AG04450 (cell line): ENCODE data around the gene MS4A4A. TPM values are rescaled to one million over a fixed set of nuclear protein-coding genes. Genes with fewer than 3 reads are reported as not detected.

ENCODE experiments used
- CTCF ChIA-PET: fragments of 300-600, 350-600 bp; formaldehyde crosslinking; extraction: SDS; loops from one replicate; lab custom pipeline; 2022; ENCODE audit warnings: antibody characterized with exemption, inconsistent platforms; lab: Charles Lee
- POLR2A ChIA-PET: fragments of 350-600 bp; formaldehyde crosslinking; extraction: SDS; loops from one replicate; lab custom pipeline; 2021; ENCODE audit warnings: antibody characterized with exemption, inconsistent platforms; lab: Yijun Ruan, JAX
- DNase-seq: peaks from one replicate; pipeline ENCODE4 v3.0.0-alpha.2; 2011; ENCODE audit warnings: low read depth, low spot score
- H3K27ac ChIP-seq: one replicate; pipeline ENCODE4 v1.5.1; 2012; ENCODE audit warnings: low read depth, low read length, control low read depth
- H3K27me3 ChIP-seq: one replicate; pipeline ENCODE4 v1.6.0; 2012; ENCODE audit warnings: low read length; ENCODE audit not compliant: control insufficient read depth, insufficient read depth
- H3K4me3 ChIP-seq: 2 replicates; pipeline ENCODE4 v1.5.1; 2011; ENCODE audit warnings: mild to moderate bottlenecking, low read depth, low read length, control low read depth
- H3K9me3 ChIP-seq: 2 replicates; pipeline ENCODE4 v1.5.1; 2012; ENCODE audit warnings: low read length; ENCODE audit not compliant: control insufficient read depth, insufficient read depth
- polyA plus RNA-seq: library from polyadenylated mRNA; depleted of rRNA; stranded (reverse); fragments of >200 nt; gene quantifications from 2 replicates; pipeline ENCODE4 v1.2.3, GENCODE V29; 2011
- TF ChIP-seq, protein P1 (sequence below): IDR thresholded peaks from 2 replicates; pipeline ENCODE4 v1.5.1; 2011; ENCODE audit warnings: low read depth, low read length, control low read depth, inconsistent platforms

Gene MS4A4A
- polyA plus RNA-seq, 1 experiment = not detected

DNA sequence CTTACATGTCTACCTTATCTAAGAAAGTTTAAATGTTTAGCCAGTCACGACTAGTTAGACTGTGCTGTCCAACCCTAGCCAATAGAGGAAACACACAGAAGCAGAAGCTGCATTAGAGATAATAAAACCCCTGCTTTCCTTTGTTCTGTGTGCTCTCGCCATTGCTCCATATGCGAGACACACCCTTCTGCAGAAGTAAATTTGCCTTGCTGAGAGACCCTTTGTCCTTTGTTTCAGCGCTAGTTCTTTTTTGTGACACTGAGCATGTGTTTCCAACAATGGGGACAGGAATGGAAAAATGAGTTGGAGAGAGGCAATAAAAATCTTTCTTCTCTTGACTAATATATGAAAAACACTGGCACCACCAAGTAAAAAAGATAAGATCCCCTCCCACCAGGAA lies 19.5 kb upstream of the MS4A4A start:
- Histone ChIP-seq H3K27me3 (no peaks in the 10 kb centered on the region), H3K4me3 (no peak overlapping the region), H3K9me3 (no peaks in the 10 kb centered on the region), H3K27ac (no peak overlapping the region)
- TF ChIP-seq, protein P1, sequence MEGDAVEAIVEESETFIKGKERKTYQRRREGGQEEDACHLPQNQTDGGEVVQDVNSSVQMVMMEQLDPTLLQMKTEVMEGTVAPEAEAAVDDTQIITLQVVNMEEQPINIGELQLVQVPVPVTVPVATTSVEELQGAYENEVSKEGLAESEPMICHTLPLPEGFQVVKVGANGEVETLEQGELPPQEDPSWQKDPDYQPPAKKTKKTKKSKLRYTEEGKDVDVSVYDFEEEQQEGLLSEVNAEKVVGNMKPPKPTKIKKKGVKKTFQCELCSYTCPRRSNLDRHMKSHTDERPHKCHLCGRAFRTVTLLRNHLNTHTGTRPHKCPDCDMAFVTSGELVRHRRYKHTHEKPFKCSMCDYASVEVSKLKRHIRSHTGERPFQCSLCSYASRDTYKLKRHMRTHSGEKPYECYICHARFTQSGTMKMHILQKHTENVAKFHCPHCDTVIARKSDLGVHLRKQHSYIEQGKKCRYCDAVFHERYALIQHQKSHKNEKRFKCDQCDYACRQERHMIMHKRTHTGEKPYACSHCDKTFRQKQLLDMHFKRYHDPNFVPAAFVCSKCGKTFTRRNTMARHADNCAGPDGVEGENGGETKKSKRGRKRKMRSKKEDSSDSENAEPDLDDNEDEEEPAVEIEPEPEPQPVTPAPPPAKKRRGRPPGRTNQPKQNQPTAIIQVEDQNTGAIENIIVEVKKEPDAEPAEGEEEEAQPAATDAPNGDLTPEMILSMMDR = no peak
- ChIA-PET CTCF (interaction anchor here (1.2 kb wide), 1 partner anchor 10 kb away, joined by 4 read pairs; no protein-coding TSS in a partner anchor), POLR2A (no interaction called here)
- no peak for DNase-seq

DNA sequence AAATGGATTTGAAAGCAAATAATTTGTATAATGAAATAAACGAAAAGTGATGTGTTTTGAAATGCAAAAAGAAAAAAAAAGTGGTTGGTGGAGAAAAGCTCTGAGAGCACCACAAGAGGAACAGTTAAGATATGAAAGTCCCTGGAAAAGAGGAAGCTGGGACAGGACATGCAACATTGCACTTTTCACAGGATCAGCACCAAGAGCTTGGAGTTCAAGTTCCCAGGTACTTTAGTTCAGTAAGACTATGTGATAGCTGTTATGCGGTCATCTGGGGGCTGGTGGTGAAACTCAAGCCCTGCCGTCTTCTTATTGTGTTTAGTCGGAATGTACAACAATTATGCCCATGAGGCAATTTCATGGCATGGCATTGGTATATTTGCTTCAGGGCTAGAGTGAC lies 17.1 kb upstream of the MS4A4A start:
- DNase-seq = no peak

DNA sequence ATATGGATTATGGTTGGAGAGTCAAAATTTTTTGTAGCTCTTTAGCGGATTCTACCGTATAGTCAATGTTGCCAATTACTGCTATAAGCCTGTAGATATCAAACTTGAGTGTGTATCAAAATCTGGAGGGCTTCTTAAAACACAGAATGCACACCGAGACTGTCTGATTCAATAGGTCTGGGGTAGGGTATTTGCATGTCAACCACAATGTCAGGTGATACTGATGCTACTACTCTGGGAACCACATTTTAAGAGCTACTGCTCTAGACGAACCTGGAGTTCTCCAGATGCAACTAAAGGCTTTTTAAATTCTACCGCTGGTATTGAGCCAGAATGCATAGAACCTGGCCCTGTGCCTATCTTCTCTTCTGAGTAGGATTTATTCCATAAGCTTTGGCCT lies 15.8 kb upstream of the MS4A4A start:
- ChIA-PET CTCF (interaction anchor here (1.3 to 1.7 kb wide), 2 partner anchors 13 kb away, joined by 4 to 10 read pairs; no protein-coding TSS in a partner anchor), POLR2A (no interaction called here)
- TF ChIP-seq, protein P1 = no peak
- H3K4me3 ChIP-seq = no peak overlapping the region
- no peaks in the 10 kb centered on the region; the same call in 1 of the 2 replicates for H3K9me3 ChIP-seq
- H3K27ac ChIP-seq = no peak overlapping the region
- DNase-seq = no peak
- H3K27me3 ChIP-seq = no peaks in the 10 kb centered on the region

More for the DNA sequence above, 17.1 kb upstream of the MS4A4A start:
- POLR2A ChIA-PET = no interaction called here
- Histone ChIP-seq H3K27me3 (no peaks in the 10 kb centered on the region), H3K27ac (no peak overlapping the region), H3K9me3 (no peaks in the 10 kb centered on the region), H3K4me3 (no peak overlapping the region)
- CTCF ChIA-PET = interaction anchor here (1.7 kb wide), 1 partner anchor 12 kb away, joined by 4 read pairs; no protein-coding TSS in a partner anchor
- TF ChIP-seq, protein P1 = no peak

DNA sequence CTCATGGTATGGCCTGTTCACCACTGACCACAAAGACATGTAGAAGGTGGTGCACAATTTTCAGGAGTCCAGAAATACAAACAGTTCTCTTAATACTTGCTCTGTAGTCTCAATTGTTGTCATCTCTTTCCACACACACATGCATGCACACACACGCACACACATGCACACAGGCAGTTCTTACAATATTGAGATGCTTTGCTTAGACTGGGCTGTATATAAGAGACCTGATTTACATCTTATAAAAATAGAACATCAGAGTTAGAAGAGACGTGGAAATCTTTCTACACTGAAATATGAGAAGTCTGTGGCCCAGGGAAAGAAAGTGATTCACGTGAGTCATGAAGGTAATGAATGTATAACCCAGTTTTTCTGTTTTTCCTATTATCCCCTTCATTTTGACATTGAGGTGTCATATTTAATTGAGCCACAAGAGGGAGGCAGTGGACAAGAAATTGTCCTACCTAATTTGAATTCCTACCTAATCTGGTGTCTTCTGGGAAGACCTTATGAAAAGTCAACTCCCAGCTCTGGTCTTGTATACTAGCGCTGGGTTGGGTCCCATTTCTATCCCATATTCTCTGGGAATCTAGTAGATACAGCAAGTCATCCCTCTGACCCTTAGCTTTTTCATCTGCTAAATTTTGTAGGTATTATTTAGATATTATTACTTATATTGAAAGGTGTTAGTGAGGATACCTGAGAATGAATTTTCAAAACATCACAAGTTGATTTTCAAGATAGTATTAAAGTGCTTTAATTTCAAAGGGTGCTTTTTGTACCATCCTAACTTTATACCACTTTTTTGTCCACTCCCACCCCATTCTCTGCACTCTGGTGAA lies 14.9 kb upstream of the MS4A4A start:
- no peaks in the 10 kb centered on the region for H3K27me3 ChIP-seq
- no peak overlapping the region for H3K4me3 ChIP-seq
- TF ChIP-seq, protein P1 = peak; percentile 64
- POLR2A ChIA-PET = no interaction called here
- H3K9me3 ChIP-seq = no peaks in the 10 kb centered on the region; the same call in 1 of the 2 replicates
- DNase-seq = no peak
- H3K27ac ChIP-seq = no peak overlapping the region
- CTCF ChIA-PET = interaction anchor here (0.6 to 1.3 kb wide), 4 partner anchors 14 to 1109 kb away, joined by 3 to 10 read pairs (median 5); no protein-coding TSS in a partner anchor

DNA sequence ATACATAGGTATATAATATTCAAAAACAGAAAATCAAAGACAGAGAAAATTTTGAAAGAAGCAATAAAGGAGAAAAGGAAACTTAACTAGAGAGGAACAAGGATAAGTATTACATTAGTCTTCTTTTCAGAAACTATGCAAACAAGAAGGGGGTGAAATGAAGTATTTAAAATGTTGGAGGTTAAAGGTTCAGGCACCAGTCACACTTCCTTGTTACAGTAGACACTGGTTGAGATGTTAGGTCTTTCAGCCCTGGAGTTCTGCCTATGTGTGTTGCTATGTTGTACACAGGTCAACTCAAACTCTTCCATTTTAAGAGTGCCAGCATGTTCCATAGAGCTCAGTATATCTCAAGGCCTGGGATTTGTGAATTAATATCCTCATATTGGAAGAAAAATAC lies 6.0 kb upstream of the MS4A4A start:
- no peaks in the 10 kb centered on the region for H3K9me3 ChIP-seq
- H3K27ac ChIP-seq = no peak overlapping the region
- no peak for DNase-seq
- CTCF ChIA-PET = no interaction called here
- no peaks in the 10 kb centered on the region for H3K27me3 ChIP-seq
- POLR2A ChIA-PET = no interaction called here
- H3K4me3 ChIP-seq = no peak overlapping the region
- TF ChIP-seq, protein P1 = no peak
